Kidney epithelial cell (primary cell): ENCODE data around the gene XRN2. TPM values are rescaled to one million over a fixed set of nuclear protein-coding genes. Genes with fewer than 3 reads are reported as not detected.

ENCODE experiments used
- DNase-seq: peaks from one replicate; pipeline ENCODE4 v3.0.0-alpha.2; 2010; ENCODE audit warnings: low read depth
- H3K27me3 ChIP-seq: 2 replicates; pipeline ENCODE4 v1.6.0; 2011; ENCODE audit warnings: low read length; ENCODE audit not compliant: control insufficient read depth, insufficient read depth
- H3K36me3 ChIP-seq: 2 replicates; pipeline ENCODE4 v1.5.1; 2011; ENCODE audit warnings: low read length; ENCODE audit not compliant: control insufficient read depth, insufficient read depth
- H3K4me3 ChIP-seq: 2 replicates; pipeline ENCODE4 v1.5.1; 2011; ENCODE audit warnings: low read depth, mild to moderate bottlenecking, control low read depth, low read length
- CTCF ChIP-seq: IDR thresholded peaks from 2 replicates; pipeline ENCODE4 v1.5.1; 2011; ENCODE audit warnings: mild to moderate bottlenecking, moderate library complexity, low read length, control low read depth, inconsistent platforms; ENCODE audit not compliant: insufficient read depth, poor library complexity, severe bottlenecking
- total RNA-seq: library from RNA; depleted of rRNA; stranded (reverse); fragments of >200 nt; gene quantifications from 2 replicates; pipeline ENCODE4 v1.2.3, GENCODE V29; 2015

The XRN2 gene
- total RNA-seq, 1 donor from 2014 or later = 107 TPM

GRCh38 chr20:21326700-21327099 is 23.6 kb downstream of the XRN2 start:
- DNase-seq = no peak
- no peak for TF ChIP-seq CTCF
- no peak overlapping the region for H3K4me3 ChIP-seq
- H3K27me3 ChIP-seq = no peaks in the 10 kb centered on the region
- no peaks in the 10 kb centered on the region for H3K36me3 ChIP-seq

GRCh38 chr20:21336455-21337151 is 33.5 kb downstream of the XRN2 start:
- peaks cover 2% of the 10 kb centered on the region for H3K36me3 ChIP-seq
- no peaks in the 10 kb centered on the region for H3K27me3 ChIP-seq
- no peak for DNase-seq
- TF ChIP-seq CTCF = no peak
- no peak overlapping the region for H3K4me3 ChIP-seq

- H3K4me3 ChIP-seq = no peak overlapping the region
- no peaks in the 10 kb centered on the region for H3K27me3 ChIP-seq
- peaks cover 2% of the 10 kb centered on the region for H3K36me3 ChIP-seq
- no peak for DNase-seq
- no peak for TF ChIP-seq CTCF
Measured at GRCh38 chr20:21338291-21338690, 35.2 kb downstream of the XRN2 start.

GRCh38 chr20:21339499-21339898 is 36.4 kb downstream of the XRN2 start:
- Histone ChIP-seq H3K27me3 (no peaks in the 10 kb centered on the region), H3K36me3 (peaks cover 2% of the 10 kb centered on the region), H3K4me3 (no peak overlapping the region)
- no peak for TF ChIP-seq CTCF
- DNase-seq = no peak

- H3K36me3 ChIP-seq = peaks cover 2% of the 10 kb centered on the region
- H3K27me3 ChIP-seq = no peaks in the 10 kb centered on the region
- TF ChIP-seq CTCF = no peak
- no peak overlapping the region for H3K4me3 ChIP-seq
- DNase-seq = no peak
Measured at GRCh38 chr20:21340991-21341697, 38.0 kb downstream of the XRN2 start.
